Measurements from ENCODE around the gene LILRA5.

DNA sequence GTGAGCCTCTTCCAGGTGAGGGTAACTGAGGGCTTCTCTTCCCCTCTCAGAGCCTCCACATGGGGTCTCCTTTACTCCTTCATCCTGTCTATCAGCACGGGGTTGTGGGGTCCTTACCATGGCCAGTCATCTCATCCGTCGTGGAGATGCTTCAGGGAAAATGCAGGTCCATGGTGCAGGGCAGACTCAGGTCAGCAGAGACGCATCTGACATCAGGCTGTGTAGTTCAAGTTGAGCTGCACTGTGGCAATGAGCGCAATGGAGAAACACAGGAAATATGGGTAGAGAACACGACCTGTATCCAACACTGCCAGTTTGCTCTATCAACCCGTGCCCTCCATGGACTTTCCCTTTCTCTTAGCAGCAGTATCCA lies 13.9 kb downstream of the LILRA5 start:
- TF ChIP-seq, protein P1, sequence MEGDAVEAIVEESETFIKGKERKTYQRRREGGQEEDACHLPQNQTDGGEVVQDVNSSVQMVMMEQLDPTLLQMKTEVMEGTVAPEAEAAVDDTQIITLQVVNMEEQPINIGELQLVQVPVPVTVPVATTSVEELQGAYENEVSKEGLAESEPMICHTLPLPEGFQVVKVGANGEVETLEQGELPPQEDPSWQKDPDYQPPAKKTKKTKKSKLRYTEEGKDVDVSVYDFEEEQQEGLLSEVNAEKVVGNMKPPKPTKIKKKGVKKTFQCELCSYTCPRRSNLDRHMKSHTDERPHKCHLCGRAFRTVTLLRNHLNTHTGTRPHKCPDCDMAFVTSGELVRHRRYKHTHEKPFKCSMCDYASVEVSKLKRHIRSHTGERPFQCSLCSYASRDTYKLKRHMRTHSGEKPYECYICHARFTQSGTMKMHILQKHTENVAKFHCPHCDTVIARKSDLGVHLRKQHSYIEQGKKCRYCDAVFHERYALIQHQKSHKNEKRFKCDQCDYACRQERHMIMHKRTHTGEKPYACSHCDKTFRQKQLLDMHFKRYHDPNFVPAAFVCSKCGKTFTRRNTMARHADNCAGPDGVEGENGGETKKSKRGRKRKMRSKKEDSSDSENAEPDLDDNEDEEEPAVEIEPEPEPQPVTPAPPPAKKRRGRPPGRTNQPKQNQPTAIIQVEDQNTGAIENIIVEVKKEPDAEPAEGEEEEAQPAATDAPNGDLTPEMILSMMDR (IDR thresholded peaks at IDR 0.05) = no peak
- TF ChIP-seq EP300 (IDR thresholded peaks at IDR 0.05) (no peak), POLR2A (IDR thresholded peaks at IDR 0.05) (no peak)

Data from ovary (tissue), 3 donors.